ENCODE data around the gene CMTM2.
"Not testable (repeated sequence)": the region's sequence is repeated elsewhere in the genome, so short reads cannot be mapped to it uniquely, and the experiment has no call there.

Gene CMTM2

GRCh38 chr16:66605979-66606751 lies 26.9 kb downstream of the CMTM2 start:
- DNase-seq (ENCODE audit: low read depth in 2 of 2), result no peak

- DNase-seq (ENCODE audit: low read depth in 2 of 2), result peak; percentile 60 to 73
These were observed 29.2 kb downstream of the CMTM2 start for GRCh38 chr16:66608241-66609138.

GRCh38 chr16:66609139-66609510 lies 29.9 kb downstream of the CMTM2 start:
- no peak for DNase-seq (ENCODE audit: low read depth in 2 of 2)

GRCh38 chr16:66610111-66610820 lies 31.0 kb downstream of the CMTM2 start:
- no peak for DNase-seq (ENCODE audit: low read depth in 2 of 2)

DNA sequence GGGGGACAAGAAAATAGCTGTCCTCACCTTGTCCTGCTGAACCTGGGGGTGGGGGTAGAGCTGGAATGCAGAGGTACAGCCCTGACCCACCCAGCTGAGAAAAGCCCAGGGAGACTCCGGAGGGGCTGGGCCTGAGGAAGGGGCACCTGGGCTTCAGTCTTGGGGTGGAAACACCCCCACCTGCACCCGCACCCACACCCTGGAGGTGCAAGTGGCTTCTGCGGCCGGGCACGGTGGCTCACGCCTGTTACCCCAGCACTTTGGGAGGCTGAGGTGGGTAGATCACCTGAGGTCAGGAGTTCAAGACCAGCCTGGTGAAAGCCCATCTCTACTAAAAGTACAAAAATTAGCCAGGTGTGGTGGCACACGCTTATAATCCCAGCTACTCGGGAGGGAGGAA lies 32.6 kb downstream of the CMTM2 start:
- DNase-seq (ENCODE audit: low read depth in 2 of 2), result not testable (repeated sequence)

DNA sequence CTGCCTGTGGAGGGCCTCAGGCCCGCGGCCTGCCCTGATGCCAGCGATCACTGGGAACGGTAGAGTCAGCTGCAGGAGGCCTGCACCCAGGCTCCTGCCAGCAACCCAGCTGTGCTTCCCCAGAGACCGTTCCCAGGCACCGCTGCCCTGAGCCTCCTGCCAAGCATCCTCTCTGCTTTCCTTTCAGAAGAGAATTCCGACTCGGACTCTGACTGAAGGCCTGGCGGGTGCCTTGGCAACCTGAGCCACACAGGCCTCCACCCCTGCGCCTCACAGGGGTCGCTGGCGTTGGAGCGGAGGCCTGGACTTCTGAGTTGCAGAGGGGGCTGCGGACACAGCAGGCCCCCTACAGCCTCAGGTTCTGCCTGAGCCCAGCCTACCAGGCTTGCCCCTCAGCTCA lies 33.2 kb downstream of the CMTM2 start:
- DNase-seq (ENCODE audit: low read depth in 2 of 2), result no peak

DNA sequence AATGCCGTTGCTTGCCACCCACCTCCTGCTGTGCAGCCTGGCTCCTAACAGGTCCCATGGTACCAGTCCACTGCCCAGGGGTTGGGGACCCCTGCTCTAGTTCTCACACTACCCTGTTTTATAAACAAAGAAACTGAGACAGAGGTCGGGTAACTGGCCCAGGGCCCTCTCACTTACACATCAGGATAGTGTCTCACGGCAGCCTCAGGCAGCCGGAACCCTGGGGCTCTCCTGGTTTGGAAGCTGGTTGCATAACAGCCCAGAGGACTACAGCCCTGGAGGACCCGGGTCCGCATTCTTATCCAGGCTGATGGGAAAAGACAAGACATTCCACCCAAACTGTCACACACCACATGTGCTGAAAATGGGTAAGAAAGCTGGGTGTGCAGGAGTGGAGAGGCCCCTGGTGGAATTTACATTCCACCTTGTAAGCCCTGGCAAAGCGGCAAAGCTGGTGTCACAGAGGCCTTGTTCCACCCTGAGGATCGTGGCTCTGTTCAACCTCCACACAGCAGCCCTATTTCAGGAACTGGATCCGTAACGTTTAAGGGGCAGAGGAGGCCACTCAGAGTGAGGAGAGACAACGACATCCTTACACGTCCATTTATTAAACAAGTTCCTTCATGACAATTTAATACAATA lies 35.0 kb downstream of the CMTM2 start:
- no peak for DNase-seq (ENCODE audit: low read depth in 2 of 2)

DNA sequence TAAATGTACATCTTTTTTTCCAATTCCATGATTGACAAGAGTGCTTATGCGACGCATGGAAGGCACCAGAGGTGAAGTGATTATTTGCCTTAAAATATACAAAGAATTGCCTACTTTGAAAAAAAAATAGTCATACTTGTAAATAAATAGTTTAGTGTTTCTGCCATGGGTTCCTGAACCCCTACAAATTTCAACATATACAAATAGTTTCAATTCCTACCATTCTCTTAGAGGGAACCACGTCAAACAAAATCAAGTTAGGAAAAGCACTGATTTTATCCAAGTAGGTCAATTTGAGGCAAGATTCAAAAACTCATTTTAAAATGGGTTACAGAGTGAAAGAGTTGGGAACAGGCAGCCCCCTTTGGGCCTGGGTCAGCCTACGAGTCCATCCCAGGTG lies 36.9 kb downstream of the CMTM2 start:
- DNase-seq (ENCODE audit: low read depth in 2 of 2), result no peak

DNA sequence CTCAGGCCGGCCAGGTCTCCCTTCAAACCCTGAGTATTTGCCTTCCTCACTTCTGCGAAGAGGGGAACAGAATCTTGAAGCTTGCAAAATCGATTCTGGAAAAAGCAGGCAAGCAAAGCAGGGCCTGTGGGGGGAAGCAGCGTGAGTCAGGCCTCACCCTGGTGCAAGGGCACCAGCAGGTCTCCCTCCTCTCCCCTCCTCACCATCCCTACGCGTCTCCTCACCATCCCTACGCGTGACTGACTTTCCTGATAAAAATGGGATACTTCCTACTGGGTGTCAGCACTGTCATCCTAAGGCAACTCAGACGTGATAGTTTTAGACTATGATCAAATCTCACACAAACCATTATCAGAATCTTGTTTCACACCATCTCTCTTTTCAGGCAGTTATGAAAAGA lies 37.3 kb downstream of the CMTM2 start:
- no peak for DNase-seq (ENCODE audit: low read depth in 2 of 2)

DNA sequence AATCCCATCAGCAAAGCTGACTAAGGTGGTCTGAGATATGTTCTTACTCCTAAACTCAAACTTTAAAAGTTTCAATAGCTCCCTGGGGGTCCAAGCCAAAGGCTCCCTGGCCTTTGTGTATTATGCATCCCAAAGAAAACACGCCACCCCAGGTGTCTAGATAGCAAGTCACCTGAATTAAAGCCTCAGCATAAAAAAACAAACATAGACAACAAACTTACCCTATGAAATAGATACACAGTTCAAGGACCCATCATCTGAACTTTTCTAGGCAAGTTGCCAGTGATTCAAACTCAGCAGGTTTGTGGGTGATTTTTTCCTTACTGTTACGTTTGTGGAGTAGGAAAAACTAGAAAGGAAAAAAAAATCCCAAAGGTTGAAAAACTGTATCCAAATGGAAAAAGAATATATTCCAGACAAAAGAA lies 37.8 kb downstream of the CMTM2 start:
- no peak for DNase-seq (ENCODE audit: low read depth in 2 of 2)

DNA sequence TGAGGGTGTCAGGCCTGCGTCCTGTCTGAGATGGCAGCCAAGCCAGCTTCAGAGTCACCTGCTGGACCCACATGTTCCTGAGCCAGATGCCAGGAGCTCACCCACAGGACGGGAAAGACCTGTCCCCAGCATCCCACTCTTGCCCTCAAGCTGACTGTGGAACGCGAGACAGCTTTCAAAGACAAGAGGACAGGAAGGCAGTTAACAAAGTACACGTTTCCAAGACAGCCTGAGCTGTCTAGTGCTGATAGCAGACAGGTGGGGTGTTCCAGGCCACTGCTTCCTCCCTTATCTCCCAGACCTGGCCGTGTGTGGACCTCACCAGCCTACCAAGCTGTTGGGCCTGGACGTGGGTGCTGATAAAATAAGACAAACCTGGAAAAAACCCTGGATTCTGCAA lies 38.5 kb downstream of the CMTM2 start:
- no peak for DNase-seq (ENCODE audit: low read depth in 2 of 2)

DNA sequence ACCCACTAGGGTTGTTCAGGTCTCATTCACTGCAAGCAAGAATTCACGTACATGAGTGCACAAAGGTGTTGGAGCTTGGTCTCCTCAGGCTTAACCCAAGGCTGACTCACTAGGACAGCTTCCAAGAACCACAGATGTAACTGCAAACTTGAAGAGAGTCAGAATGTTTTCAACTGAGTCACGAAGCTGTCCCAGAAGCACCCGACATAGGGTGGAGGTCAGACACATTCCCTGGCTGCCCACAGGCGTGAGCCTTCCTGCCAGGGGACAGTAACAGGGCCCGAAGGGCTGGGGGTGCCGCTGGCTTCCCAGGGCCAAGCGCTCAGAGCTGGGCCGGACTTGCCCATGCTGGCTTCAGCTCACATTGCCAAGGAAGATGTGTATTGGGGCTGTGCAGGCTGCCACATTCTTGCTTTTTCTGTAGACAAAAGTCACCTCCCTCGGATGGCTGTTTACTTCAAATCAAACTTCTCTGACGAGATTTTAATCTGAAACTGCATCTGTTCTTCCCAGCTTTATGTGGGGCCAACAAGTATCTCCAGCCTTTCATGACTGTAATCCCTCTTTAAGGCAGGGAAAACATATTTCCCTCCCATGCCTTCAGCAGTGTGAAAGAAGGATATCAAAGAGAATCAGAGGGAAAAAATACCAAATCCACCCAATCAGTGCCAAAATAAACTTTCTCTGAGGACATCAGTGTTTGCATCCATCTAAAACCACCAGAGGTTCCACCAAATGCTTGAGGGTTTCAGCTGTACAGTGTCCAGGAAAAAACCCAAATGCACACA lies 39.5 kb downstream of the CMTM2 start:
- DNase-seq (ENCODE audit: low read depth in 2 of 2), result no peak

DNA sequence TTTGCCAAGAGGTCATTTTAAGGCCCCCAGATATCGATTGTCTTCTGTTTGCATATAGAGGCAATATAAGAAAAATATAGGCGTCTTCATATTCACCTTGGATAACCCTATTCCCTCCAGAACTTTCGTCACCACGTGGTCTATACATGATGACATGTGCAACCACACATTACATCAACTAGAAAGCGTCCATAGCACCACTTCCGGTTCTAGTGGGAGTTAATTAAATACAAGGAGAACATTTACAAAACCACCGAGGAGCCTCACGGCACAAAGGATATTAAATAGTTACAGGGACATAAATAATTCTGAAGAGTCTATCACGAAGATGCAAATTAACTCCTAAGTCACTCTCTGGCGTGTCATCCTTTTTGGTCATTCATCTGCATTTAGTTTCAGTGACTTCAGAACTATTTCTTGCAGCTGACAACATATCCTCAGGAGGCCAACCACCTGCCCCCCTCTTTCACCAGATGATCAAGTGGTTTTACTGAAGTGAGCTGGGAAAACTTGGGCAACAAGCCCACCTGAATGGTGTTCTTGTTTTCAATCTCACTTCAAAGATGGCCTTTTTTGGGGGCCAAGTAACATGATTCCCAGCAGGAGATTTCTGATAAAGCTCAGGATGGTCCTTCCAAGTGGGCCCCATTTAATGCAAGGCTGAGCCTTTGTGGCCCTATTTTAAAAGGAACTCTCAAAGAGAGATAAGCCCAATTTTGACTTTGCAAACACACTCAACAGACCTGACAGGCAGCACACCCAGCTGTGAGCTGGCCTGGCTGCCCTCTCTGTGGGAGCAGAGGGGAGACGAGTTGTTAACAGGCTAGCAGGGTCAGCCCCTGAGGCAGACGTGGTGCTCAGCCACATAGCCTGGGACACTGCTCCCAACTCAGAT lies 40.5 kb downstream of the CMTM2 start:
- DNase-seq (ENCODE audit: low read depth in 2 of 2), result no peak

DNA sequence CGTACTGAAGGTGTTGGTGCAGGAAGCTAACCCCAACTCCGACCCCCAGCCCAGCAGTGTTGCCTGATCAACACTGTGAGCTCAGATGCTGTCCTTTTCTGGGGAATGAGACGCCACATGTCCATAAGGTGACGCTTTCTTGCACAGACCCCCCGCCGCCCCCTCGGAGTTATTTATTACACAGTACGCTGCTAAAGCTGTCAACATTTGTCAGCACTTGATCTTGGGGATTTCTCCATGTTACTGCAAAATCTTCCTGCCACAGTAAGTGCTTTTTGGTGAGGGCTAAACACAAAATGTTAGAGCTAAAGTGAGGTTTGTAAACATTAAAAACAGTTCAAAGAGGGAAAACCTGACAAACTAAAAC lies 41.1 kb downstream of the CMTM2 start:
- no peak for DNase-seq (ENCODE audit: low read depth in 2 of 2)

DNA sequence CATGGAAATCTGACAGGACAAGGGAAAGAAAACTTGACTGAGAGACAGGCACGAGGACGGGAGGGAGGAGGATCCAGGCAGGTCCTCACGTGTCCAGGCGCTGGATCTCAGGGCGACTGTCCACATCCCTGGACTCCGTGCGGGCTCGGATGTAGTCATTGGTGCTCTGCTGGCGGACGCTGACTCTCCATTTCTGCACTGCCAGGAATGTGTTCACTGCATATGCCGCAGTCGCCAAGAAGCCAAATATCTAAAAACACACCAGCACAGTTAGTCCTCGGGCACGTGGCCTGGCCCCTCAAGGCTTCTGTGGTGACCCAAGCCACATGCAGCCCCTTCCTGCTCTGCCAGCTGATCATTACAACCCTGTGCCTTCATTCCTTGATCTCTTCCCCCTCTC lies 42.7 kb downstream of the CMTM2 start:
- DNase-seq (ENCODE audit: low read depth in 2 of 2), result no peak

- DNase-seq (ENCODE audit: low read depth in 2 of 2), result no peak
These were observed 43.6 kb downstream of the CMTM2 start for GRCh38 chr16:66622863-66623262.

DNA sequence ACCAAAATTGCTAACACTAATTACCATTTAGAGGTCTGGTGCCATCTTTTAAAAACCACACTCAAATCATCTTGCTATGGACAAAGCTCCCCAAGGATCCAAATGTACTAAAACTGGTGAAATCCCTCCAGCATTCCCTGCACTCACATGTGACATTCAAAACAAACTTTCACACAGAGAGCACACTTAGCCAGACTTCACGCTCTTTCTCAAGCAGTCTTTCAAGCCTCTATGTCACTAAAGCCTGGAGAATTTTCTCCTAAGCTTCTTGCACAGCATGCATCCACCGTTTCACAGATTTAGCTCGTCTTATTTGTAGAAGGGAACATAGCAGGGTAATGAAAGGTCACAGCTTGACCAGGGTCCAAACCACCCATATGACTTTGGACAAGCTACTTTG lies 44.5 kb downstream of the CMTM2 start:
- no peak for DNase-seq (ENCODE audit: low read depth in 2 of 2)

- DNase-seq (ENCODE audit: low read depth in 2 of 2), result not testable (repeated sequence)
These were observed 48.5 kb downstream of the CMTM2 start for GRCh38 chr16:66627611-66628378.

GRCh38 chr16:66629856-66630255 lies 50.6 kb downstream of the CMTM2 start:
- DNase-seq (ENCODE audit: low read depth in 2 of 2), result no peak

Data from stimulated activated CD8-positive, alpha-beta memory T cell treated with anti-CD3 and anti-CD28 coated beads, Interleukin-7, amount 100 ng/mL, for 1 hour (primary cell).